ENCODE measurements around the gene NLE1. TPM values are rescaled to one million over a fixed set of nuclear protein-coding genes. Genes with fewer than 3 reads are reported as not detected.

Gene NLE1
- polyA plus RNA-seq, 1 donor from 2014 or later: 30.8 TPM

GRCh38 chr17:35089586-35090296 lies 52.4 kb downstream of the NLE1 start:
- H3K27me3 ChIP-seq (ENCODE audit: insufficient read depth, low read depth, low read length): no peaks in the 10 kb centered on the region
- H3K9me3 ChIP-seq (ENCODE audit: low read length): no peaks in the 10 kb centered on the region
- H3K27ac ChIP-seq (ENCODE audit: low read length): no peak overlapping the region
- peak overlapping the region; percentile 53 for H3K4me3 ChIP-seq (ENCODE audit: low read length)
- H3K9ac ChIP-seq (ENCODE audit: low read length): no peak overlapping the region
- H3K36me3 ChIP-seq (ENCODE audit: insufficient read depth, low read length): no peaks in the 10 kb centered on the region
- H3K79me2 ChIP-seq (replicated peaks; ENCODE audit: insufficient read depth, low read length): peaks cover 16% of the 10 kb centered on the region
- no peaks in the 10 kb centered on the region for H3K9me2 ChIP-seq (ENCODE audit: insufficient read depth, low read length)
- no peaks in the 10 kb centered on the region for H3F3A ChIP-seq (ENCODE audit: insufficient read depth, low read length, poor library complexity, severe bottlenecking)
- no peak overlapping the region for H2AFZ ChIP-seq (ENCODE audit: low read depth, low read length)
- H4K20me1 ChIP-seq (ENCODE audit: insufficient read depth): no peaks in the 10 kb centered on the region
- TF ChIP-seq TAF1 (IDR thresholded peaks at IDR 0.05; ENCODE audit: low read depth) (no peak), EP300 (conservative IDR thresholded peaks at IDR 0.05; ENCODE audit: poor library complexity, severe bottlenecking) (no peak), CTCF (IDR thresholded peaks at IDR 0.05; ENCODE audit: poor library complexity, severe bottlenecking) (no peak), SMC3 (conservative IDR thresholded peaks at IDR 0.05; ENCODE audit: poor library complexity) (peak; percentile 39), EZH2 (IDR thresholded peaks at IDR 0.05; ENCODE audit: borderline replicate concordance, insufficient read depth, low read length, poor library complexity, severe bottlenecking) (no peak), RAD21 (conservative IDR thresholded peaks at IDR 0.05) (no peak), MXI1 (conservative IDR thresholded peaks at IDR 0.05; ENCODE audit: poor library complexity, severe bottlenecking) (no peak)
- TF ChIP-seq, protein P1, sequence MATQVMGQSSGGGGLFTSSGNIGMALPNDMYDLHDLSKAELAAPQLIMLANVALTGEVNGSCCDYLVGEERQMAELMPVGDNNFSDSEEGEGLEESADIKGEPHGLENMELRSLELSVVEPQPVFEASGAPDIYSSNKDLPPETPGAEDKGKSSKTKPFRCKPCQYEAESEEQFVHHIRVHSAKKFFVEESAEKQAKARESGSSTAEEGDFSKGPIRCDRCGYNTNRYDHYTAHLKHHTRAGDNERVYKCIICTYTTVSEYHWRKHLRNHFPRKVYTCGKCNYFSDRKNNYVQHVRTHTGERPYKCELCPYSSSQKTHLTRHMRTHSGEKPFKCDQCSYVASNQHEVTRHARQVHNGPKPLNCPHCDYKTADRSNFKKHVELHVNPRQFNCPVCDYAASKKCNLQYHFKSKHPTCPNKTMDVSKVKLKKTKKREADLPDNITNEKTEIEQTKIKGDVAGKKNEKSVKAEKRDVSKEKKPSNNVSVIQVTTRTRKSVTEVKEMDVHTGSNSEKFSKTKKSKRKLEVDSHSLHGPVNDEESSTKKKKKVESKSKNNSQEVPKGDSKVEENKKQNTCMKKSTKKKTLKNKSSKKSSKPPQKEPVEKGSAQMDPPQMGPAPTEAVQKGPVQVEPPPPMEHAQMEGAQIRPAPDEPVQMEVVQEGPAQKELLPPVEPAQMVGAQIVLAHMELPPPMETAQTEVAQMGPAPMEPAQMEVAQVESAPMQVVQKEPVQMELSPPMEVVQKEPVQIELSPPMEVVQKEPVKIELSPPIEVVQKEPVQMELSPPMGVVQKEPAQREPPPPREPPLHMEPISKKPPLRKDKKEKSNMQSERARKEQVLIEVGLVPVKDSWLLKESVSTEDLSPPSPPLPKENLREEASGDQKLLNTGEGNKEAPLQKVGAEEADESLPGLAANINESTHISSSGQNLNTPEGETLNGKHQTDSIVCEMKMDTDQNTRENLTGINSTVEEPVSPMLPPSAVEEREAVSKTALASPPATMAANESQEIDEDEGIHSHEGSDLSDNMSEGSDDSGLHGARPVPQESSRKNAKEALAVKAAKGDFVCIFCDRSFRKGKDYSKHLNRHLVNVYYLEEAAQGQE (IDR thresholded peaks at IDR 0.05; ENCODE audit: borderline replicate concordance): no peak
- H3K4me2 ChIP-seq (ENCODE audit: low read length): no peak overlapping the region

DNA sequence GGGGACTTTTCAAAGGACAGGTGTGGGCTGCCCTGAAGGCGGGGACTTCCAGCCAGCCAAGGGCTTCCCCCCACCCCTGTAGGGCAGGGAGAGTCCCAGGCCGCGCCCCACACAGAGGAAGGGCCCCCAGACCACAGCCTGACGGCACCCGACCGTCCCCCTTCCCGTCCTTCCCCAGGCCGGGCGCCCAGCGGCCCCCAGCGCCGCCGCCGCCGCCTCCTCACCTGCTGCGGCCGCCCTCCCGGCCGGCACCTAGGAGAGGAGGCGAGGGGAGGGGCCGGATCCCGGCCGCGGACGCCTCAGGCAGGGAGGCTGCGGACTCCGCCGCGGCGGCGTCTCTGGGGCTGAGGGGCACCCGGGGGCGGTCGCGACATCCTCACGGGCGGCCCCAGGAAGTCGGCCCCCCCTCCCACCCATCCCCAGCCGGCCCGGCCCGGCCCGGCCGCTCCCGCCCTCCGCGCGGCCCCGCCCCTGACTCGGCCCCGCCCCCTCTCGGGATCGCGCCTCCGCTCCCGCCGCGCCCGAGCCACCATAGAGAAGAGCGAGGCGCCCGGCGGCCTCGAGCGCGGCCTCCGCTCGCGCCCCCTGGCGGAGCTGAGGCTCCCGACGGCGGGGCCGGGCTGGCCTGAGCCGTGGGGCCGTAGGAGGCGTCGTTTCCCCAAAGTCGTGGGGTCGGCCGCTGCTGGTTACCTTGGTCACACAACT lies 53.1 kb downstream of the NLE1 start:
- H3K4me3 ChIP-seq (ENCODE audit: low read length): peak overlapping the region; percentile 96
- H3K79me2 ChIP-seq (replicated peaks; ENCODE audit: insufficient read depth, low read length): peaks cover 16% of the 10 kb centered on the region
- H3K27ac ChIP-seq (ENCODE audit: low read length): peak overlapping the region; percentile 39
- peak overlapping the region; percentile 94 for H3K4me2 ChIP-seq (ENCODE audit: low read length)
- TF ChIP-seq SMC3 (conservative IDR thresholded peaks at IDR 0.05; ENCODE audit: poor library complexity) (peak; percentile 82), MXI1 (conservative IDR thresholded peaks at IDR 0.05; ENCODE audit: poor library complexity, severe bottlenecking) (peak; percentile 4), RAD21 (conservative IDR thresholded peaks at IDR 0.05) (peak; percentile 70), CTCF (IDR thresholded peaks at IDR 0.05; ENCODE audit: poor library complexity, severe bottlenecking) (peak; percentile 88), POLR2AphosphoS5 (IDR thresholded peaks at IDR 0.05) (no peak)
- TF ChIP-seq, protein P1 (IDR thresholded peaks at IDR 0.05; ENCODE audit: borderline replicate concordance): no peak
- H3K27me3 ChIP-seq (ENCODE audit: insufficient read depth, low read depth, low read length): no peaks in the 10 kb centered on the region
- H2AFZ ChIP-seq (ENCODE audit: low read depth, low read length): peak overlapping the region; percentile 60
- H3K9me2 ChIP-seq (ENCODE audit: insufficient read depth, low read length): no peaks in the 10 kb centered on the region
- no peaks in the 10 kb centered on the region for H3K9me3 ChIP-seq (ENCODE audit: low read length)
- no peaks in the 10 kb centered on the region for H4K20me1 ChIP-seq (ENCODE audit: insufficient read depth)
- H3F3A ChIP-seq (ENCODE audit: insufficient read depth, low read length, poor library complexity, severe bottlenecking): no peaks in the 10 kb centered on the region
- peak overlapping the region; percentile 80 for H3K9ac ChIP-seq (ENCODE audit: low read length)
- H3K36me3 ChIP-seq (ENCODE audit: insufficient read depth, low read length): no peaks in the 10 kb centered on the region

All from neural cell (in vitro differentiated cells).